Measurements from ENCODE around the gene SLC7A1. TPM values are rescaled to one million over a fixed set of nuclear protein-coding genes. Genes with fewer than 3 reads are reported as not detected.

Gene SLC7A1
- total and polyA plus RNA-seq, 2 experiments from 2014 or later = 23.0 to 74.7 TPM

DNA sequence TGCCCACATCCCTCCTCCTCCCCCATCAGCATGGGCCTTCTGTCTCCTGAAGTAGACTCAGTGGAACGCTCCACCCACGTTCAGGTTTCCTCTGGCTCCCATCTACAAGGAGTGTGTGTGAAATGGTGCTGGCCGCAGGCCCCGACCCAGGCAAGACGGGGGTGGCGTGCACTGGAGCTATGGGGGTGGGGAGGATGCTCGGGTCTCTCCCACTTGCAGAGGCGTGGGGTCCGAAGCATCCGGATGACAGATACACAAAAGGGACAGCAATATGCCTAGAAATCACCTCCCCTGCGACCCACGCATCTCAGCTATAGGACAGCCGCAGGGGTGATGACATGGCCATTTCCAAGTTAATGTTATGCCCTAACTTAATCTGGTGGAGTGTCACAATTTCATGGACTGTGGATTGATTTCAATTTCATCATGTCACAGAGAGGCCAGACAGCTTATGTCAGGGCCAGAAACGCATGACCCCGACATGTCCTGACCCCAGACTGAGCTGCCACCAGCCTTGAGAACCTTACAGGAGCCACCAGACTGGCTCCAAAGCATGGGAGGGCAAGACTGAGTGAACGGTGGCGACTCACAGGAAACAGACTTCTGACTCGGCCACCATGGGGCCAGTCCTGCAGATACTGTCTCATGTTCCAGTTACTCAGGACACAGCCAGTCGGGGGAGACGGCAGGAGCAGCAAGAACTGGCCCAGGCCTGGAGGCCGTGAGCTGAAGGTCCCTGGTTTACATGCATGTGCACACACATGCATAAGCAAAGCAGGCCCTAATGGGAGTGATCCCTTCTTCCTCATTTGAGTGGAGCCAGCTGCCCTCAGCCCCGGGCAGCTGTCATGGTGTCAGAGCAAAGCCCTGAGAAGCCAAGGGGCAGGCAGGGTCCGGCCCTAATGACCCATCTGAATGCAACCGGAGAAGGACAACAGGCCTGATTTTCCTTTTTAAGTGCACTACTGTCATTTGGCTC, 82.2 kb downstream of the SLC7A1 start:
- no peaks in the 10 kb centered on the region for H3K4me1 Mint-ChIP-seq
- H3K27ac Mint-ChIP-seq = peak overlapping the region; percentile 48; the same call in 1 of the 2 replicates
- H3F3A ChIP-seq (replicated peaks; ENCODE audit: low read depth) = no peaks in the 10 kb centered on the region; the same call in 1 of the 2 replicates
- H3K36me3 Mint-ChIP-seq (ENCODE audit: low read depth) = peaks cover 73% of the 10 kb centered on the region
- no peaks in the 10 kb centered on the region for H3K4me1 ChIP-seq (ENCODE audit: insufficient read depth)
- no peak overlapping the region for H3K4me3 Mint-ChIP-seq
- H3K27me3 Mint-ChIP-seq (ENCODE audit: insufficient read depth, low read depth, poor library complexity) = peaks cover 28% of the 10 kb centered on the region
- no peaks in the 10 kb centered on the region for H3K9me2 ChIP-seq (ENCODE audit: insufficient read depth)
- no peaks in the 10 kb centered on the region for H3K9me3 Mint-ChIP-seq
- peaks cover 20% of the 10 kb centered on the region for H3K36me3 ChIP-seq (ENCODE audit: insufficient read depth)
- ATAC-seq (no peak), DNase-seq (ENCODE audit: low spot score) (no peak)
- H3K27me3 ChIP-seq (ENCODE audit: insufficient read depth) = no peaks in the 10 kb centered on the region
- TF ChIP-seq CREB1 (CRISPR knock-in tag; IDR thresholded peaks at IDR 0.05; ENCODE audit: low read depth) (no peak), ZNF331 (CRISPR knock-in tag; IDR thresholded peaks at IDR 0.05; ENCODE audit: low read depth) (no peak), JUNB (IDR thresholded peaks at IDR 0.05; ENCODE audit: unreplicated experiment) (no peak), EZH2 (IDR thresholded peaks at IDR 0.05; ENCODE audit: low read depth, unreplicated experiment) (no peak), NANOG (IDR thresholded peaks at IDR 0.05; ENCODE audit: borderline replicate concordance) (no peak), REST (IDR thresholded peaks at IDR 0.05; ENCODE audit: unreplicated experiment) (no peak), POLR2AphosphoS5 (IDR thresholded peaks at IDR 0.05; ENCODE audit: low read depth) (no peak; the same call in 1 of the 2 replicates), EZH2phosphoT487 (IDR thresholded peaks at IDR 0.05; ENCODE audit: unreplicated experiment) (no peak), STAT1 (IDR thresholded peaks at IDR 0.05; ENCODE audit: unreplicated experiment) (no peak), ZNF114 (CRISPR knock-in tag; IDR thresholded peaks at IDR 0.05) (no peak), CTCF (conservative IDR thresholded peaks at IDR 0.05; ENCODE audit: low read depth in 2 of 2) (no peak)
- TF ChIP-seq, protein P1, sequence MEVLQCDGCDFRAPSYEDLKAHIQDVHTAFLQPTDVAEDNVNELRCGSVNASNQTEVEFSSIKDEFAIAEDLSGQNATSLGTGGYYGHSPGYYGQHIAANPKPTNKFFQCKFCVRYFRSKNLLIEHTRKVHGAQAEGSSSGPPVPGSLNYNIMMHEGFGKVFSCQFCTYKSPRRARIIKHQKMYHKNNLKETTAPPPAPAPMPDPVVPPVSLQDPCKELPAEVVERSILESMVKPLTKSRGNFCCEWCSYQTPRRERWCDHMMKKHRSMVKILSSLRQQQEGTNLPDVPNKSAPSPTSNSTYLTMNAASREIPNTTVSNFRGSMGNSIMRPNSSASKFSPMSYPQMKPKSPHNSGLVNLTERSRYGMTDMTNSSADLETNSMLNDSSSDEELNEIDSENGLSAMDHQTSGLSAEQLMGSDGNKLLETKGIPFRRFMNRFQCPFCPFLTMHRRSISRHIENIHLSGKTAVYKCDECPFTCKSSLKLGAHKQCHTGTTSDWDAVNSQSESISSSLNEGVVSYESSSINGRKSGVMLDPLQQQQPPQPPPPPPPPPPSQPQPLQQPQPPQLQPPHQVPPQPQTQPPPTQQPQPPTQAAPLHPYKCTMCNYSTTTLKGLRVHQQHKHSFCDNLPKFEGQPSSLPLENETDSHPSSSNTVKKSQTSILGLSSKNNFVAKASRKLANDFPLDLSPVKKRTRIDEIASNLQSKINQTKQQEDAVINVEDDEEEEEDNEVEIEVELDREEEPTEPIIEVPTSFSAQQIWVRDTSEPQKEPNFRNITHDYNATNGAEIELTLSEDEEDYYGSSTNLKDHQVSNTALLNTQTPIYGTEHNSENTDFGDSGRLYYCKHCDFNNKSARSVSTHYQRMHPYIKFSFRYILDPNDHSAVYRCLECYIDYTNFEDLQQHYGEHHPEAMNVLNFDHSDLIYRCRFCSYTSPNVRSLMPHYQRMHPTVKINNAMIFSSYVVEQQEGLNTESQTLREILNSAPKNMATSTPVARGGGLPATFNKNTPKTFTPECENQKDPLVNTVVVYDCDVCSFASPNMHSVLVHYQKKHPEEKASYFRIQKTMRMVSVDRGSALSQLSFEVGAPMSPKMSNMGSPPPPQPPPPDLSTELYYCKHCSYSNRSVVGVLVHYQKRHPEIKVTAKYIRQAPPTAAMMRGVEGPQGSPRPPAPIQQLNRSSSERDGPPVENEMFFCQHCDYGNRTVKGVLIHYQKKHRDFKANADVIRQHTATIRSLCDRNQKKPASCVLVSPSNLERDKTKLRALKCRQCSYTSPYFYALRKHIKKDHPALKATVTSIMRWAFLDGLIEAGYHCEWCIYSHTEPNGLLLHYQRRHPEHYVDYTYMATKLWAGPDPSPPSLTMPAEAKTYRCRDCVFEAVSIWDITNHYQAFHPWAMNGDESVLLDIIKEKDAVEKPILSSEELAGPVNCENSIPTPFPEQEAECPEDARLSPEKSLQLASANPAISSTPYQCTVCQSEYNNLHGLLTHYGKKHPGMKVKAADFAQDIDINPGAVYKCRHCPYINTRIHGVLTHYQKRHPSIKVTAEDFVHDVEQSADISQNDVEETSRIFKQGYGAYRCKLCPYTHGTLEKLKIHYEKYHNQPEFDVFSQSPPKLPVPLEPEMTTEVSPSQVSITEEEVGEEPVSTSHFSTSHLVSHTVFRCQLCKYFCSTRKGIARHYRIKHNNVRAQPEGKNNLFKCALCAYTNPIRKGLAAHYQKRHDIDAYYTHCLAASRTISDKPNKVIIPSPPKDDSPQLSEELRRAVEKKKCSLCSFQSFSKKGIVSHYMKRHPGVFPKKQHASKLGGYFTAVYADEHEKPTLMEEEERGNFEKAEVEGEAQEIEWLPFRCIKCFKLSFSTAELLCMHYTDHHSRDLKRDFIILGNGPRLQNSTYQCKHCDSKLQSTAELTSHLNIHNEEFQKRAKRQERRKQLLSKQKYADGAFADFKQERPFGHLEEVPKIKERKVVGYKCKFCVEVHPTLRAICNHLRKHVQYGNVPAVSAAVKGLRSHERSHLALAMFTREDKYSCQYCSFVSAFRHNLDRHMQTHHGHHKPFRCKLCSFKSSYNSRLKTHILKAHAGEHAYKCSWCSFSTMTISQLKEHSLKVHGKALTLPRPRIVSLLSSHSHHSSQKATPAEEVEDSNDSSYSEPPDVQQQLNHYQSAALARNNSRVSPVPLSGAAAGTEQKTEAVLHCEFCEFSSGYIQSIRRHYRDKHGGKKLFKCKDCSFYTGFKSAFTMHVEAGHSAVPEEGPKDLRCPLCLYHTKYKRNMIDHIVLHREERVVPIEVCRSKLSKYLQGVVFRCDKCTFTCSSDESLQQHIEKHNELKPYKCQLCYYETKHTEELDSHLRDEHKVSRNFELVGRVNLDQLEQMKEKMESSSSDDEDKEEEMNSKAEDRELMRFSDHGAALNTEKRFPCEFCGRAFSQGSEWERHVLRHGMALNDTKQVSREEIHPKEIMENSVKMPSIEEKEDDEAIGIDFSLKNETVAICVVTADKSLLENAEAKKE (CRISPR knock-in tag; IDR thresholded peaks at IDR 0.05) = no peak
- TF ChIP-seq, protein P2, sequence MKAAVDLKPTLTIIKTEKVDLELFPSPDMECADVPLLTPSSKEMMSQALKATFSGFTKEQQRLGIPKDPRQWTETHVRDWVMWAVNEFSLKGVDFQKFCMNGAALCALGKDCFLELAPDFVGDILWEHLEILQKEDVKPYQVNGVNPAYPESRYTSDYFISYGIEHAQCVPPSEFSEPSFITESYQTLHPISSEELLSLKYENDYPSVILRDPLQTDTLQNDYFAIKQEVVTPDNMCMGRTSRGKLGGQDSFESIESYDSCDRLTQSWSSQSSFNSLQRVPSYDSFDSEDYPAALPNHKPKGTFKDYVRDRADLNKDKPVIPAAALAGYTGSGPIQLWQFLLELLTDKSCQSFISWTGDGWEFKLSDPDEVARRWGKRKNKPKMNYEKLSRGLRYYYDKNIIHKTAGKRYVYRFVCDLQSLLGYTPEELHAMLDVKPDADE (IDR thresholded peaks at IDR 0.05) = no peak
- H3K79me2 ChIP-seq (replicated peaks; ENCODE audit: insufficient read depth) = no peaks in the 10 kb centered on the region
- H3K4me3 ChIP-seq = no peak overlapping the region
- H3K27ac ChIP-seq (ENCODE audit: low read depth) = no peak overlapping the region
- peaks cover 28% of the 10 kb centered on the region; the same call in 1 of the 2 replicates for H4K20me1 ChIP-seq (replicated peaks; ENCODE audit: insufficient read depth)
- no peak overlapping the region for H2AFZ ChIP-seq
- H3K4me2 ChIP-seq = no peak overlapping the region
